DND-41 (cell line): ENCODE measurements around the gene MC2R.

Experiments used
- ATAC-seq: fragments of 200-7000 bp; cut with Tn5 transposase; 3 replicates; pipeline ENCODE4 v1.9.1; 2021; ENCODE audit warnings: low read depth; ENCODE audit not compliant: insufficient read depth
- DNase-seq: peaks from one replicate; pipeline ENCODE4 v3.0.0-alpha.2; 2020
- H2AFZ ChIP-seq: 2 replicates; pipeline ENCODE4 v1.6.0; 2012; ENCODE audit warnings: low read depth, low read length
- H3K27ac ChIP-seq: 2 replicates; pipeline ENCODE4 v1.5.1; 2012; ENCODE audit warnings: low read length, inconsistent platforms
- H3K27me3 ChIP-seq: fragments of 200-600 bp; sonication (generic); 2 replicates; pipeline ENCODE4 v1.6.0; 2012; ENCODE audit warnings: low read length, mild to moderate bottlenecking, inconsistent platforms; ENCODE audit not compliant: insufficient read depth, poor library complexity
- H3K36me3 ChIP-seq: 2 replicates; pipeline ENCODE4 v1.5.1; 2012; ENCODE audit warnings: low read length, inconsistent platforms; ENCODE audit not compliant: insufficient read depth
- H3K4me1 ChIP-seq: 2 replicates; pipeline ENCODE4 v1.5.1; 2012; ENCODE audit warnings: mild to moderate bottlenecking, low read length; ENCODE audit not compliant: insufficient read depth
- H3K4me2 ChIP-seq: 2 replicates; pipeline ENCODE4 v1.6.0; 2012; ENCODE audit warnings: mild to moderate bottlenecking, moderate library complexity, low read length, inconsistent platforms; ENCODE audit not compliant: insufficient read depth
- H3K4me3 ChIP-seq, 2 experiments: fragments of 200-600 bp in 1 of 2; shearing (Covaris generic) in 1 of 2; 2 replicates each; pipeline ENCODE4 v1.5.1; 2012 to 2016; ENCODE audit warnings: inconsistent platforms in 2 of 2, low read length in 2 of 2, mild to moderate bottlenecking in 2 of 2, low read depth in 1 of 2, moderate library complexity in 1 of 2
- H3K79me2 ChIP-seq: 2 replicates; pipeline ENCODE4 v1.6.0; 2012; ENCODE audit warnings: low read length, inconsistent platforms; ENCODE audit not compliant: insufficient read depth
- H3K9ac ChIP-seq: 2 replicates; pipeline ENCODE4 v1.6.0; 2012; ENCODE audit warnings: low read depth, mild to moderate bottlenecking, inconsistent platforms, low read length, moderate library complexity
- H3K9me3 ChIP-seq: 2 replicates; pipeline ENCODE4 v1.5.1; 2012; ENCODE audit warnings: low read length, moderate library complexity, mild to moderate bottlenecking, inconsistent platforms; ENCODE audit not compliant: insufficient read depth, severe bottlenecking
- H4K20me1 ChIP-seq: 2 replicates; pipeline ENCODE4 v1.6.0; 2012; ENCODE audit warnings: low read length; ENCODE audit not compliant: insufficient read depth
- CTCF ChIP-seq: IDR thresholded peaks from 2 replicates; pipeline ENCODE4 v1.5.1; 2012; ENCODE audit warnings: borderline replicate concordance, low read length, moderate library complexity, mild to moderate bottlenecking; ENCODE audit not compliant: poor library complexity, severe bottlenecking; ENCODE audit errors: extremely low read depth
- EZH2 ChIP-seq: IDR thresholded peaks from 3 replicates; pipeline ENCODE4 v1.6.1; 2012; ENCODE audit warnings: borderline replicate concordance, low read depth, mild to moderate bottlenecking, moderate library complexity, low read length, inconsistent platforms; ENCODE audit not compliant: severe bottlenecking

The MC2R gene

GRCh38 chr18:13894531-13894930, 20.8 kb downstream of the MC2R start:
- H3K4me1 ChIP-seq = peaks cover 25% of the 10 kb centered on the region
- H3K9ac ChIP-seq = no peak overlapping the region
- no peaks in the 10 kb centered on the region for H3K9me3 ChIP-seq
- no peak overlapping the region for H3K4me3 ChIP-seq
- peak overlapping the region; percentile 7; the same call in 1 of the 2 replicates for H3K27ac ChIP-seq
- TF ChIP-seq EZH2 (no peak), CTCF (no peak)
- no peak overlapping the region for H3K4me2 ChIP-seq
- DNase-seq (no peak), ATAC-seq (no peak)
- H3K36me3 ChIP-seq = no peaks in the 10 kb centered on the region
- H4K20me1 ChIP-seq = no peaks in the 10 kb centered on the region
- no peak overlapping the region for H2AFZ ChIP-seq
- H3K27me3 ChIP-seq = no peaks in the 10 kb centered on the region
- no peaks in the 10 kb centered on the region for H3K79me2 ChIP-seq

GRCh38 chr18:13893418-13893760, 21.9 kb downstream of the MC2R start:
- Histone ChIP-seq H3K36me3 (no peaks in the 10 kb centered on the region), H4K20me1 (no peaks in the 10 kb centered on the region), H3K4me1 (peaks cover 37% of the 10 kb centered on the region), H3K9ac (no peak overlapping the region), H3K27me3 (no peaks in the 10 kb centered on the region), H2AFZ (no peak overlapping the region), H3K4me2 (no peak overlapping the region), H3K4me3 (no peak overlapping the region), H3K27ac (no peak overlapping the region), H3K79me2 (no peaks in the 10 kb centered on the region), H3K9me3 (no peaks in the 10 kb centered on the region)
- ATAC-seq = no peak; the same call in 2 of the 3 replicates
- DNase-seq = no peak
- TF ChIP-seq CTCF = no peak
- no peak for TF ChIP-seq EZH2

- H3K27ac ChIP-seq = no peak overlapping the region
- peaks cover 45% of the 10 kb centered on the region for H3K4me1 ChIP-seq
- no peaks in the 10 kb centered on the region for H4K20me1 ChIP-seq
- no peaks in the 10 kb centered on the region for H3K27me3 ChIP-seq
- DNase-seq = no peak
- H3K4me2 ChIP-seq = no peak overlapping the region
- no peaks in the 10 kb centered on the region for H3K9me3 ChIP-seq
- H3K79me2 ChIP-seq = no peaks in the 10 kb centered on the region
- H3K36me3 ChIP-seq = no peaks in the 10 kb centered on the region
- no peak overlapping the region for H3K9ac ChIP-seq
- no peak for TF ChIP-seq CTCF
- no peak for TF ChIP-seq EZH2
- ATAC-seq = no peak
- no peak overlapping the region for H3K4me3 ChIP-seq
- H2AFZ ChIP-seq = no peak overlapping the region
These were observed 23.2 kb downstream of the MC2R start for GRCh38 chr18:13892098-13892497.
